DND-41 (cell line): ENCODE measurements around the gene NTM.

Experiments used
- EZH2 ChIP-seq: IDR thresholded peaks from 3 replicates; pipeline ENCODE4 v1.6.1; 2012; ENCODE audit warnings: borderline replicate concordance, low read depth, mild to moderate bottlenecking, moderate library complexity, low read length, inconsistent platforms; ENCODE audit not compliant: severe bottlenecking
- TF ChIP-seq, protein P1 (sequence below): IDR thresholded peaks from 2 replicates; pipeline ENCODE4 v1.5.1; 2012; ENCODE audit warnings: borderline replicate concordance, low read length, moderate library complexity, mild to moderate bottlenecking; ENCODE audit not compliant: poor library complexity, severe bottlenecking; ENCODE audit errors: extremely low read depth

GRCh38 chr11:132202621-132203020, 832.2 kb downstream of the NTM start:
- TF ChIP-seq, protein P1, sequence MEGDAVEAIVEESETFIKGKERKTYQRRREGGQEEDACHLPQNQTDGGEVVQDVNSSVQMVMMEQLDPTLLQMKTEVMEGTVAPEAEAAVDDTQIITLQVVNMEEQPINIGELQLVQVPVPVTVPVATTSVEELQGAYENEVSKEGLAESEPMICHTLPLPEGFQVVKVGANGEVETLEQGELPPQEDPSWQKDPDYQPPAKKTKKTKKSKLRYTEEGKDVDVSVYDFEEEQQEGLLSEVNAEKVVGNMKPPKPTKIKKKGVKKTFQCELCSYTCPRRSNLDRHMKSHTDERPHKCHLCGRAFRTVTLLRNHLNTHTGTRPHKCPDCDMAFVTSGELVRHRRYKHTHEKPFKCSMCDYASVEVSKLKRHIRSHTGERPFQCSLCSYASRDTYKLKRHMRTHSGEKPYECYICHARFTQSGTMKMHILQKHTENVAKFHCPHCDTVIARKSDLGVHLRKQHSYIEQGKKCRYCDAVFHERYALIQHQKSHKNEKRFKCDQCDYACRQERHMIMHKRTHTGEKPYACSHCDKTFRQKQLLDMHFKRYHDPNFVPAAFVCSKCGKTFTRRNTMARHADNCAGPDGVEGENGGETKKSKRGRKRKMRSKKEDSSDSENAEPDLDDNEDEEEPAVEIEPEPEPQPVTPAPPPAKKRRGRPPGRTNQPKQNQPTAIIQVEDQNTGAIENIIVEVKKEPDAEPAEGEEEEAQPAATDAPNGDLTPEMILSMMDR: no peak
- TF ChIP-seq EZH2: no peak
